HepG2 (cell line): ENCODE data around the gene OAF. TPM values are rescaled to one million over a fixed set of nuclear protein-coding genes. Genes with fewer than 3 reads are reported as not detected.

ENCODE experiments used
- ATF1 ChIP-seq: IDR thresholded peaks from 2 replicates; pipeline ENCODE4 v1.6.1; 2016; ENCODE audit warnings: mild to moderate bottlenecking, control low read depth
- CCAR2 ChIP-seq: fragments of 200-400 bp; formaldehyde crosslinking; optimal IDR thresholded peaks from 2 replicates; pipeline ENCODE3; 2018; ENCODE audit warnings: low read depth, mild to moderate bottlenecking, low read length, moderate library complexity
- HMGA1 ChIP-seq: sonication (generic); formaldehyde crosslinking; conservative IDR thresholded peaks from 2 replicates; pipeline ENCODE4 v1.4.0; 2020; ENCODE audit warnings: missing genetic modification reagents
- IKZF4 ChIP-seq: sonication (generic); formaldehyde crosslinking; IDR thresholded peaks from 2 replicates; pipeline ENCODE4 v1.5.1; 2020; ENCODE audit warnings: borderline replicate concordance, mild to moderate bottlenecking, low read depth, missing genetic modification reagents; ENCODE audit errors: not compliant biosample characterization
- KDM1A ChIP-seq: IDR thresholded peaks from 2 replicates; pipeline ENCODE4 v1.6.1; 2016; ENCODE audit warnings: missing compliant biosample characterization
- RARA ChIP-seq: IDR thresholded peaks from 2 replicates; pipeline ENCODE4 v1.6.1; 2016; ENCODE audit warnings: missing genetic modification reagents, missing compliant biosample characterization
- SMC3 ChIP-seq: IDR thresholded peaks from 2 replicates; pipeline ENCODE4 v1.6.1; 2011; ENCODE audit warnings: low read length, improper control_type of control experiment
- SNAPC2 ChIP-seq: sonication (generic); formaldehyde crosslinking; IDR thresholded peaks from 2 replicates; pipeline ENCODE4 v1.8.1; 2022; ENCODE audit warnings: mild to moderate bottlenecking, missing genetic modification reagents
- THAP11 ChIP-seq: IDR thresholded peaks from 2 replicates; pipeline ENCODE4 v1.6.1; 2016; ENCODE audit warnings: missing biosample characterization, missing genetic modification reagents
- ZFP36L1 ChIP-seq: sonication (generic); formaldehyde crosslinking; IDR thresholded peaks from 2 replicates; pipeline ENCODE4 v1.8.0; 2022; ENCODE audit warnings: mild to moderate bottlenecking, missing genetic modification reagents, moderate library complexity
- ZNF234 ChIP-seq: sonication (generic); formaldehyde crosslinking; conservative IDR thresholded peaks from 2 replicates; pipeline ENCODE4 v1.5.1; 2020; ENCODE audit warnings: mild to moderate bottlenecking, missing genetic modification reagents
- ZNF354B ChIP-seq: sonication (generic); formaldehyde crosslinking; IDR thresholded peaks from 2 replicates; pipeline ENCODE4 v1.8.0; 2022; ENCODE audit warnings: mild to moderate bottlenecking, missing genetic modification reagents
- ZNF605 ChIP-seq: sonication (generic); formaldehyde crosslinking; IDR thresholded peaks from 2 replicates; pipeline ENCODE4 v1.8.0; 2022; ENCODE audit warnings: mild to moderate bottlenecking, missing genetic modification reagents
- polyA plus RNA-seq, 8 experiments: library from polyadenylated mRNA; depleted of rRNA in 3 of 8; stranded (reverse) in 7 of 8; unstranded in 1 of 8; fragments of >200 nt; fragmentation: Illumina TruSeq in 4 of 8; extraction: Trizol in 4 of 8; gene quantifications; 2 replicates each; pipeline versions ENCODE4 v1.2.1 to v1.2.3, GENCODE V29; 2011 to 2016; ENCODE audit warnings: low read depth in 4 of 8, missing spikeins in 1 of 8, mixed read lengths in 1 of 8; ENCODE audit not compliant: insufficient read depth in 1 of 8
- total RNA-seq, 5 experiments: library from RNA; depleted of rRNA; stranded (reverse); fragments of >200 nt; fragmentation: Illumina TruSeq; extraction: Trizol; gene quantifications; 2 replicates each; pipeline ENCODE4 v1.2.3, GENCODE V29; 2016; ENCODE audit warnings: low read depth in 1 of 5
- TF ChIP-seq, protein P1 (sequence below): sonication (generic); formaldehyde crosslinking; IDR thresholded peaks from 2 replicates; pipeline ENCODE4 v1.5.0; 2020; ENCODE audit warnings: mild to moderate bottlenecking, missing genetic modification reagents
- TF ChIP-seq, protein P2 (sequence below): sonication (generic); formaldehyde crosslinking; IDR thresholded peaks from 2 replicates; pipeline ENCODE4 v1.8.0; 2022; ENCODE audit warnings: missing genetic modification reagents, mild to moderate bottlenecking, moderate library complexity, borderline replicate concordance
- TF ChIP-seq, protein P3 (sequence below): sonication (generic); formaldehyde crosslinking; IDR thresholded peaks from 2 replicates; pipeline ENCODE4 v1.4.0; 2020; ENCODE audit warnings: mild to moderate bottlenecking, missing genetic modification reagents, borderline replicate concordance
- TF ChIP-seq, protein P4 (sequence below): sonication (generic); formaldehyde crosslinking; IDR thresholded peaks from 2 replicates; pipeline ENCODE4 v1.4.0; 2020; ENCODE audit warnings: missing genetic modification reagents, borderline replicate concordance
- TF ChIP-seq, protein P5 (sequence below): sonication (generic); formaldehyde crosslinking; conservative IDR thresholded peaks from 2 replicates; pipeline ENCODE4 v1.8.1; 2023; ENCODE audit warnings: missing genetic modification reagents
- TF ChIP-seq, protein P6 (sequence below): sonication (generic); formaldehyde crosslinking; IDR thresholded peaks from 2 replicates; pipeline ENCODE4 v1.8.1; 2023; ENCODE audit warnings: mild to moderate bottlenecking, missing genetic modification reagents

The OAF gene
- total and polyA plus RNA-seq, 2 of the 13 experiments (the other 11 are each of a cell fraction or from before 2014, with no cell fraction given): 63.7 to 94.6 TPM

DNA sequence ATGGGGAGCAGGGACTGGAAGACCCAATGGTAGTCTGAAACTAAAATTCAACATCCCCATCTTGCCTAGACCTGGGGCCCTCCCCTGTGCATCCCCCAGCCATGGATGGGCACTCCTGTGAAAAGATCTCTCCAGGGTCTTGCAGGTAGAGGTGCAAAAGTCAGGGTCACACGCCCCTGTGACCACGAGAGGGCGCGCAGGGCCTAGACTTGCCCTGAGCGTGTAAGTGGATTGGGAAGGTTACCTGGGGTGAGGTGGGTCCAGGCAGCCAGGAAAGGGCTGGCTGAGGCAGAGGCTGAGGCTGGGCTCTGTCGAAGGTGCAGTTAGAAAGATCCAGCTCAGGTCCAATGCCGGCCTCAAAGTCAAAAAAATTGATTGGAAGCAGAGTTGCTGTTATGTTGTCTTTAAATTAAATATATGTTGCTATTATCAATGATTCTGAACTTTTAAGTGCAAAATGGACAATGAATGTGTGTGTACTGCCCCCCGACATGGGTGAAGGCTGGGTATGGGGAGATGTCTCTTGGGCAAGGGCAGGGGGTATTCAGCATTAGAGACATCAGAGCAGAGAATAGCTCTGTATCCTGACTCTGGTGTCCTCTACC, 24.3 kb downstream of the OAF start (continued):
- TF ChIP-seq, protein P1, sequence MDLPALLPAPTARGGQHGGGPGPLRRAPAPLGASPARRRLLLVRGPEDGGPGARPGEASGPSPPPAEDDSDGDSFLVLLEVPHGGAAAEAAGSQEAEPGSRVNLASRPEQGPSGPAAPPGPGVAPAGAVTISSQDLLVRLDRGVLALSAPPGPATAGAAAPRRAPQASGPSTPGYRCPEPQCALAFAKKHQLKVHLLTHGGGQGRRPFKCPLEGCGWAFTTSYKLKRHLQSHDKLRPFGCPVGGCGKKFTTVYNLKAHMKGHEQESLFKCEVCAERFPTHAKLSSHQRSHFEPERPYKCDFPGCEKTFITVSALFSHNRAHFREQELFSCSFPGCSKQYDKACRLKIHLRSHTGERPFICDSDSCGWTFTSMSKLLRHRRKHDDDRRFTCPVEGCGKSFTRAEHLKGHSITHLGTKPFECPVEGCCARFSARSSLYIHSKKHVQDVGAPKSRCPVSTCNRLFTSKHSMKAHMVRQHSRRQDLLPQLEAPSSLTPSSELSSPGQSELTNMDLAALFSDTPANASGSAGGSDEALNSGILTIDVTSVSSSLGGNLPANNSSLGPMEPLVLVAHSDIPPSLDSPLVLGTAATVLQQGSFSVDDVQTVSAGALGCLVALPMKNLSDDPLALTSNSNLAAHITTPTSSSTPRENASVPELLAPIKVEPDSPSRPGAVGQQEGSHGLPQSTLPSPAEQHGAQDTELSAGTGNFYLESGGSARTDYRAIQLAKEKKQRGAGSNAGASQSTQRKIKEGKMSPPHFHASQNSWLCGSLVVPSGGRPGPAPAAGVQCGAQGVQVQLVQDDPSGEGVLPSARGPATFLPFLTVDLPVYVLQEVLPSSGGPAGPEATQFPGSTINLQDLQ (CRISPR knock-in tag): no peak
- TF ChIP-seq ZNF234 (CRISPR knock-in tag): no peak
- 0 out of 2 replicates have a peak, but pooled peaks have one; percentile 13 for TF ChIP-seq THAP11 (CRISPR knock-in tag)
- TF ChIP-seq, protein P2, sequence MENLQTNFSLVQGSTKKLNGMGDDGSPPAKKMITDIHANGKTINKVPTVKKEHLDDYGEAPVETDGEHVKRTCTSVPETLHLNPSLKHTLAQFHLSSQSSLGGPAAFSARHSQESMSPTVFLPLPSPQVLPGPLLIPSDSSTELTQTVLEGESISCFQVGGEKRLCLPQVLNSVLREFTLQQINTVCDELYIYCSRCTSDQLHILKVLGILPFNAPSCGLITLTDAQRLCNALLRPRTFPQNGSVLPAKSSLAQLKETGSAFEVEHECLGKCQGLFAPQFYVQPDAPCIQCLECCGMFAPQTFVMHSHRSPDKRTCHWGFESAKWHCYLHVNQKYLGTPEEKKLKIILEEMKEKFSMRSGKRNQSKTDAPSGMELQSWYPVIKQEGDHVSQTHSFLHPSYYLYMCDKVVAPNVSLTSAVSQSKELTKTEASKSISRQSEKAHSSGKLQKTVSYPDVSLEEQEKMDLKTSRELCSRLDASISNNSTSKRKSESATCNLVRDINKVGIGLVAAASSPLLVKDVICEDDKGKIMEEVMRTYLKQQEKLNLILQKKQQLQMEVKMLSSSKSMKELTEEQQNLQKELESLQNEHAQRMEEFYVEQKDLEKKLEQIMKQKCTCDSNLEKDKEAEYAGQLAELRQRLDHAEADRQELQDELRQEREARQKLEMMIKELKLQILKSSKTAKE (CRISPR knock-in tag): no peak
- TF ChIP-seq SNAPC2 (CRISPR knock-in tag): no peak
- TF ChIP-seq ZNF605 (CRISPR knock-in tag): no peak
- TF ChIP-seq, protein P3, sequence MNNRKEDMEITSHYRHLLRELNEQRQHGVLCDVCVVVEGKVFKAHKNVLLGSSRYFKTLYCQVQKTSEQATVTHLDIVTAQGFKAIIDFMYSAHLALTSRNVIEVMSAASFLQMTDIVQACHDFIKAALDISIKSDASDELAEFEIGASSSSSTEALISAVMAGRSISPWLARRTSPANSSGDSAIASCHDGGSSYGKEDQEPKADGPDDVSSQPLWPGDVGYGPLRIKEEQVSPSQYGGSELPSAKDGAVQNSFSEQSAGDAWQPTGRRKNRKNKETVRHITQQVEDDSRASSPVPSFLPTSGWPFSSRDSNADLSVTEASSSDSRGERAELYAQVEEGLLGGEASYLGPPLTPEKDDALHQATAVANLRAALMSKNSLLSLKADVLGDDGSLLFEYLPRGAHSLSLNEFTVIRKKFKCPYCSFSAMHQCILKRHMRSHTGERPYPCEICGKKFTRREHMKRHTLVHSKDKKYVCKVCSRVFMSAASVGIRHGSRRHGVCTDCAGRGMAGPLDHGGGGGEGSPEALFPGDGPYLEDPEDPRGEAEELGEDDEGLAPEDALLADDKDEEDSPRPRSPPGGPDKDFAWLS (CRISPR knock-in tag): no peak
- no peak for TF ChIP-seq HMGA1
- no peak for TF ChIP-seq ATF1 (CRISPR knock-in tag)
- no peak for TF ChIP-seq CCAR2
- TF ChIP-seq, protein P4, sequence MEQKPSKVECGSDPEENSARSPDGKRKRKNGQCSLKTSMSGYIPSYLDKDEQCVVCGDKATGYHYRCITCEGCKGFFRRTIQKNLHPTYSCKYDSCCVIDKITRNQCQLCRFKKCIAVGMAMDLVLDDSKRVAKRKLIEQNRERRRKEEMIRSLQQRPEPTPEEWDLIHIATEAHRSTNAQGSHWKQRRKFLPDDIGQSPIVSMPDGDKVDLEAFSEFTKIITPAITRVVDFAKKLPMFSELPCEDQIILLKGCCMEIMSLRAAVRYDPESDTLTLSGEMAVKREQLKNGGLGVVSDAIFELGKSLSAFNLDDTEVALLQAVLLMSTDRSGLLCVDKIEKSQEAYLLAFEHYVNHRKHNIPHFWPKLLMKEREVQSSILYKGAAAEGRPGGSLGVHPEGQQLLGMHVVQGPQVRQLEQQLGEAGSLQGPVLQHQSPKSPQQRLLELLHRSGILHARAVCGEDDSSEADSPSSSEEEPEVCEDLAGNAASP (CRISPR knock-in tag): peak; percentile 99
- TF ChIP-seq ZFP36L1 (CRISPR knock-in tag): no peak
- TF ChIP-seq ZNF354B (CRISPR knock-in tag): no peak
- TF ChIP-seq IKZF4: no peak
- TF ChIP-seq, protein P5, sequence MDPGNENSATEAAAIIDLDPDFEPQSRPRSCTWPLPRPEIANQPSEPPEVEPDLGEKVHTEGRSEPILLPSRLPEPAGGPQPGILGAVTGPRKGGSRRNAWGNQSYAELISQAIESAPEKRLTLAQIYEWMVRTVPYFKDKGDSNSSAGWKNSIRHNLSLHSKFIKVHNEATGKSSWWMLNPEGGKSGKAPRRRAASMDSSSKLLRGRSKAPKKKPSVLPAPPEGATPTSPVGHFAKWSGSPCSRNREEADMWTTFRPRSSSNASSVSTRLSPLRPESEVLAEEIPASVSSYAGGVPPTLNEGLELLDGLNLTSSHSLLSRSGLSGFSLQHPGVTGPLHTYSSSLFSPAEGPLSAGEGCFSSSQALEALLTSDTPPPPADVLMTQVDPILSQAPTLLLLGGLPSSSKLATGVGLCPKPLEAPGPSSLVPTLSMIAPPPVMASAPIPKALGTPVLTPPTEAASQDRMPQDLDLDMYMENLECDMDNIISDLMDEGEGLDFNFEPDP (CRISPR knock-in tag): no peak
- no peak for TF ChIP-seq RARA (CRISPR knock-in tag)
- TF ChIP-seq SMC3: peak; percentile 83
- no peak for TF ChIP-seq KDM1A
- TF ChIP-seq, protein P6, sequence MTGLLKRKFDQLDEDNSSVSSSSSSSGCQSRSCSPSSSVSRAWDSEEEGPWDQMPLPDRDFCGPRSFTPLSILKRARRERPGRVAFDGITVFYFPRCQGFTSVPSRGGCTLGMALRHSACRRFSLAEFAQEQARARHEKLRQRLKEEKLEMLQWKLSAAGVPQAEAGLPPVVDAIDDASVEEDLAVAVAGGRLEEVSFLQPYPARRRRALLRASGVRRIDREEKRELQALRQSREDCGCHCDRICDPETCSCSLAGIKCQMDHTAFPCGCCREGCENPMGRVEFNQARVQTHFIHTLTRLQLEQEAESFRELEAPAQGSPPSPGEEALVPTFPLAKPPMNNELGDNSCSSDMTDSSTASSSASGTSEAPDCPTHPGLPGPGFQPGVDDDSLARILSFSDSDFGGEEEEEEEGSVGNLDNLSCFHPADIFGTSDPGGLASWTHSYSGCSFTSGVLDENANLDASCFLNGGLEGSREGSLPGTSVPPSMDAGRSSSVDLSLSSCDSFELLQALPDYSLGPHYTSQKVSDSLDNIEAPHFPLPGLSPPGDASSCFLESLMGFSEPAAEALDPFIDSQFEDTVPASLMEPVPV (CRISPR knock-in tag): no peak
